Measurements from ENCODE around the gene NCOA7.
"Not testable (repeated sequence)": the region's sequence is repeated elsewhere in the genome, so short reads cannot be mapped to it uniquely, and the experiment has no call there.

- TF ChIP-seq CTCF (IDR thresholded peaks at IDR 0.05); TAF1 (IDR thresholded peaks at IDR 0.05; ENCODE audit: borderline replicate concordance, low read depth, low read length); POLR2AphosphoS5 (IDR thresholded peaks at IDR 0.05; ENCODE audit: low read depth, low read length); SMC3 (IDR thresholded peaks at IDR 0.05; ENCODE audit: low read depth, low read length); EP300 (IDR thresholded peaks at IDR 0.05; ENCODE audit: borderline replicate concordance in 1 of 2, low read depth in 1 of 2, low read length in 1 of 2); USF2 (IDR thresholded peaks at IDR 0.05; ENCODE audit: borderline replicate concordance, low read depth, low read length); MAX (IDR thresholded peaks at IDR 0.05; ENCODE audit: low read depth); ZBTB33 (IDR thresholded peaks at IDR 0.05; ENCODE audit: borderline replicate concordance, low read depth); MEF2A (IDR thresholded peaks at IDR 0.05; ENCODE audit: borderline replicate concordance, low read depth); REST (IDR thresholded peaks at IDR 0.05; ENCODE audit: low read depth, low read length); TCF12 (IDR thresholded peaks at IDR 0.05); YY1 (IDR thresholded peaks at IDR 0.05; ENCODE audit: low read depth); RFX5 (IDR thresholded peaks at IDR 0.05; ENCODE audit: low read length): not testable (repeated sequence)
These were observed 144.8 kb downstream of the NCOA7 start for GRCh38 chr6:125935520-125935919.

Data from SK-N-SH (cell line).